Panc1 (cell line): ENCODE measurements around the gene PHF14. TPM values are rescaled to one million over a fixed set of nuclear protein-coding genes. Genes with fewer than 3 reads are reported as not detected.

Experiments
- ATAC-seq: fragments of 200-7000 bp; cut with Tn5 transposase; 2 replicates; pipeline ENCODE4 v1.9.1; 2020; ENCODE audit warnings: mild to moderate bottlenecking, moderate library complexity
- BruUV-seq: library from RNA; stranded (reverse); fragments of 400-500 nt; replicated peaks from 2 replicates; lab custom pipeline; 2021; lab: Mats Ljungman, UMichigan
- CTCF ChIA-PET: fragments of 300-600 bp; sonication (Branson Sonifier 250); formaldehyde crosslinking; loops from one replicate; lab custom pipeline; 2022; ENCODE audit warnings: antibody characterized with exemption; lab: Charles Lee
- POLR2A ChIA-PET: fragments of 300-600 bp; sonication (Branson Sonifier 250); formaldehyde crosslinking; loops from one replicate; lab custom pipeline; 2022; ENCODE audit warnings: antibody characterized with exemption; lab: Charles Lee
- DNase-seq: peaks from one replicate; pipeline ENCODE4 v3.0.0-alpha.2; 2010; ENCODE audit warnings: low read depth, low spot score
- H3K27ac ChIP-seq: 2 replicates; pipeline ENCODE4 v1.5.1; 2011; ENCODE audit warnings: mild to moderate bottlenecking, low read length, inconsistent platforms
- H3K27me3 ChIP-seq: fragments of 200-500 bp; sonication (Bioruptor generic); 2 replicates; pipeline ENCODE4 v1.6.0; 2014; ENCODE audit warnings: low read length, inconsistent platforms; ENCODE audit not compliant: control insufficient read depth, insufficient read depth
- H3K36me3 ChIP-seq: fragments of 200-500 bp; sonication (Bioruptor generic); 2 replicates; pipeline ENCODE4 v1.5.1; 2014; ENCODE audit warnings: inconsistent platforms, mild to moderate bottlenecking, low read length, moderate library complexity; ENCODE audit not compliant: control insufficient read depth, insufficient read depth
- H3K4me1 ChIP-seq: 2 replicates; pipeline ENCODE4 v1.5.1; 2011; ENCODE audit warnings: inconsistent platforms, mild to moderate bottlenecking, low read length, moderate library complexity; ENCODE audit not compliant: control insufficient read depth, insufficient read depth
- H3K4me3 ChIP-seq, 2 experiments: 2 replicates each; pipeline ENCODE4 v1.5.1; 2011 to 2012; ENCODE audit warnings: low read depth in 2 of 2, low read length in 2 of 2, mild to moderate bottlenecking in 2 of 2, inconsistent platforms in 1 of 2, moderate library complexity in 1 of 2
- H3K9me3 ChIP-seq: fragments of 200-500 bp; sonication (Bioruptor generic); 2 replicates; pipeline ENCODE4 v1.5.1; 2014; ENCODE audit warnings: low read depth, mild to moderate bottlenecking, inconsistent platforms, low read length, moderate library complexity; ENCODE audit not compliant: control insufficient read depth, insufficient read depth
- POLR2AphosphoS5 ChIP-seq: IDR thresholded peaks from 2 replicates; pipeline ENCODE4 v1.6.1; 2012; ENCODE audit warnings: mild to moderate bottlenecking, low read depth, low read length, moderate library complexity
- REST ChIP-seq, 2 experiments: IDR thresholded peaks; 2 replicates each; pipeline ENCODE4 v1.6.1; 2011 to 2012; ENCODE audit warnings: low read depth in 2 of 2, control low read depth in 1 of 2, low read length in 1 of 2, mild to moderate bottlenecking in 1 of 2, moderate library complexity in 1 of 2; ENCODE audit not compliant: insufficient read depth in 1 of 2
- SIN3A ChIP-seq: IDR thresholded peaks from 2 replicates; pipeline ENCODE4 v1.6.1; 2012; ENCODE audit warnings: low read depth, mild to moderate bottlenecking, low read length, moderate library complexity, borderline replicate concordance; ENCODE audit not compliant: insufficient read depth
- TCF7L2 ChIP-seq: IDR thresholded peaks from 2 replicates; pipeline ENCODE4 v1.6.1; 2011; ENCODE audit warnings: mild to moderate bottlenecking, low read depth, low read length, inconsistent platforms
- in situ Hi-C: cut with HindIII; loops from 2 replicates; pipeline ENCODE4 v1.10.0; 2016; ENCODE audit warnings: low sequenced_read_pairs, low pct_unique_long_range_greater_than_20kb
- intact Hi-C: fragments of 100-400 bp; cut with micrococcal nuclease; formaldehyde crosslinking; loops from one replicate; pipeline ENCODE4 v1.10.0; 2022; ENCODE audit not compliant: unreplicated experiment
- total RNA-seq: library from RNA; stranded (reverse); gene quantifications from one replicate; pipeline ENCODE4 v1.2.1, GENCODE V29; 2021; ENCODE audit not compliant: unreplicated experiment
- TF ChIP-seq, protein P1 (sequence below): fragments of 450-650 bp; IDR thresholded peaks from 2 replicates; pipeline ENCODE4 v1.5.1; 2017; ENCODE audit warnings: mild to moderate bottlenecking

The PHF14 gene
- total RNA-seq, 1 experiment from 2014 or later: 85.6 TPM

DNA sequence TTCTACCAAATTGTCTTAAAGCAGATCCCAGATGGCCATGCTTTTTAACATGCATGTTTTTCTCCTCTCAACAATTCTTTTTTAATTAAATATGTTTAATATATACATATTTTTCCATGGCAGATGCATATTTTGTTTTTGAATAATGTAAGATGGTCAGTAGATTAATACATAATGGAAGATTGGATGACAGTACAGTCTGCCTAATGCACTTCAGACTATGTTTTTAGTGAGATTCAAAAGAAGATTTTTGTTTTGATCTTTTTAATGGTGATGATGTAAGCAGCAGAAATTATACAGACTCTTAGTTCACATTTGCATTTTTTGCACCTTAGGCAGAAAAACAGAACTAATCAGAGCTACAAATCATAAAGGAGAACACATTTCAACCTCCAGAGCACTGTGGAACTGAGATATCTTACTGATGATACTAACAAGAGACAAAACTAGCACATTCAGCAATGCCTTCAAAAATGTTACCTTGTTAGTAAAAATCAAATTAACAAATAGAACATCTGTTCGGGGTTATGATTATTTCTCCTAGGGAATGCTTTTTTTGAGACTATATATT, 203.4 kb downstream of the PHF14 start:
- TF ChIP-seq POLR2AphosphoS5: no peak
- no peak for TF ChIP-seq TCF7L2
- TF ChIP-seq, protein P1, sequence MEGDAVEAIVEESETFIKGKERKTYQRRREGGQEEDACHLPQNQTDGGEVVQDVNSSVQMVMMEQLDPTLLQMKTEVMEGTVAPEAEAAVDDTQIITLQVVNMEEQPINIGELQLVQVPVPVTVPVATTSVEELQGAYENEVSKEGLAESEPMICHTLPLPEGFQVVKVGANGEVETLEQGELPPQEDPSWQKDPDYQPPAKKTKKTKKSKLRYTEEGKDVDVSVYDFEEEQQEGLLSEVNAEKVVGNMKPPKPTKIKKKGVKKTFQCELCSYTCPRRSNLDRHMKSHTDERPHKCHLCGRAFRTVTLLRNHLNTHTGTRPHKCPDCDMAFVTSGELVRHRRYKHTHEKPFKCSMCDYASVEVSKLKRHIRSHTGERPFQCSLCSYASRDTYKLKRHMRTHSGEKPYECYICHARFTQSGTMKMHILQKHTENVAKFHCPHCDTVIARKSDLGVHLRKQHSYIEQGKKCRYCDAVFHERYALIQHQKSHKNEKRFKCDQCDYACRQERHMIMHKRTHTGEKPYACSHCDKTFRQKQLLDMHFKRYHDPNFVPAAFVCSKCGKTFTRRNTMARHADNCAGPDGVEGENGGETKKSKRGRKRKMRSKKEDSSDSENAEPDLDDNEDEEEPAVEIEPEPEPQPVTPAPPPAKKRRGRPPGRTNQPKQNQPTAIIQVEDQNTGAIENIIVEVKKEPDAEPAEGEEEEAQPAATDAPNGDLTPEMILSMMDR: no peak
- TF ChIP-seq REST (IDR thresholded peaks at IDR 0.05; ENCODE audit: insufficient read depth in 1 of 2, low read depth in 2 of 2, low read length in 1 of 2): no peak
- TF ChIP-seq SIN3A: no peak
- H3K36me3 ChIP-seq: no peaks in the 10 kb centered on the region
- H3K4me1 ChIP-seq: no peaks in the 10 kb centered on the region
- ChIA-PET CTCF (no interaction called here), POLR2A (no interaction called here)
- H3K27ac ChIP-seq: no peak overlapping the region
- BruUV-seq: no TSS peak
- ATAC-seq (no peak), DNase-seq (no peak)
- no peaks in the 10 kb centered on the region for H3K9me3 ChIP-seq
- H3K27me3 ChIP-seq: no peaks in the 10 kb centered on the region; the same call in 1 of the 2 replicates
- intact Hi-C loops: no loop called here
- in situ Hi-C loops: no loop called here
- no peak overlapping the region for H3K4me3 ChIP-seq

DNA sequence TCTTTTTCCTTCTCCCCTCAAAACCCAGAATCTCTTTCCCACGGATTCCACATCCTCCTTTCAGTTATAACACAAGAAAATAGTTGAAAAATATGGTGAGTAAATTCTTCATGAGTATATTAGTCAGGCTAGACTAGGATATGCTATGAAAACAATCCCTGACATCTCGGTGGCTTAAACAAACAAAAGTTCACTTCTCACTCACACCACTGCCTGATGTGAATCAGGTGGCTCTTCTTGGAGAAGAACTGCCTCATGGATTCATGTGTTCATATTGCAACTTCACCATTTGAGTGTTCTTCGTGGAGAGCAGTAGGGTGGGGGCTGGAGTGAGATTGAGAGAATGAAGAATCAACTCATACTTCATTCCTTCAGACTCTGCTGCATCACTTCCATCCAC, 204.1 kb downstream of the PHF14 start:
- DNase-seq (no peak), ATAC-seq (no peak)
- no peak for TF ChIP-seq REST (IDR thresholded peaks at IDR 0.05; ENCODE audit: insufficient read depth in 1 of 2, low read depth in 2 of 2, low read length in 1 of 2)
- TF ChIP-seq TCF7L2: no peak
- in situ Hi-C loops: no loop called here
- H3K27me3 ChIP-seq: no peaks in the 10 kb centered on the region; the same call in 1 of the 2 replicates
- ChIA-PET CTCF (no interaction called here), POLR2A (no interaction called here)
- H3K36me3 ChIP-seq: no peaks in the 10 kb centered on the region
- no TSS peak for BruUV-seq
- intact Hi-C loops: no loop called here
- H3K4me3 ChIP-seq: no peak overlapping the region
- no peak overlapping the region for H3K27ac ChIP-seq
- no peaks in the 10 kb centered on the region for H3K9me3 ChIP-seq
- H3K4me1 ChIP-seq: no peaks in the 10 kb centered on the region
